Neutrophil (primary cell): ENCODE measurements around the gene CEP131.
"Not testable (repeated sequence)": the region's sequence is repeated elsewhere in the genome, so short reads cannot be mapped to it uniquely, and the experiment has no call there.

ENCODE experiments used
- H3K27ac ChIP-seq: fragments of 200-600 bp; sonication (generic); 2 replicates; pipeline ENCODE4 v1.5.1; 2016; ENCODE audit warnings: mild to moderate bottlenecking, moderate library complexity
- H3K27me3 ChIP-seq: fragments of 200-600 bp; sonication (generic); 2 replicates; pipeline ENCODE4 v1.6.0; 2016; ENCODE audit warnings: mild to moderate bottlenecking
- H3K36me3 ChIP-seq: fragments of 200-600 bp; sonication (generic); 2 replicates; pipeline ENCODE4 v1.5.1; 2017
- H3K4me1 ChIP-seq, 2 experiments: fragments of 200-600 bp in 1 of 2; sonication (generic) in 1 of 2; 1 replicate in 1 of 2; 2 replicates in 1 of 2; pipeline versions ENCODE4 v1.5.1 to v1.6.1; 2013 to 2016; ENCODE audit warnings: low read depth in 1 of 2, low read length in 1 of 2, mild to moderate bottlenecking in 1 of 2, moderate library complexity in 1 of 2; ENCODE audit not compliant: control insufficient read depth in 1 of 2, insufficient read depth in 1 of 2
- H3K4me3 ChIP-seq, 2 experiments: fragments of 200-600 bp in 1 of 2; sonication (generic) in 1 of 2; 1 replicate in 1 of 2; 2 replicates in 1 of 2; pipeline ENCODE4 v1.5.1; 2013 to 2016; ENCODE audit warnings: low read depth in 1 of 2, low read length in 1 of 2, mild to moderate bottlenecking in 1 of 2, moderate library complexity in 1 of 2
- H3K9me3 ChIP-seq: fragments of 200-600 bp; sonication (generic); 2 replicates; pipeline ENCODE4 v1.5.1; 2016
- CTCF ChIP-seq: fragments of 200-600 bp; sonication (generic); IDR thresholded peaks from 2 replicates; pipeline ENCODE4 v1.5.1; 2016; ENCODE audit warnings: antibody characterized with exemption

The CEP131 gene

GRCh38 chr17:81230043-81230820, 7.5 kb upstream of the CEP131 start:
- H3K27me3 ChIP-seq = no peaks in the 10 kb centered on the region
- H3K36me3 ChIP-seq = peaks cover 67% of the 10 kb centered on the region
- H3K9me3 ChIP-seq = no peaks in the 10 kb centered on the region
- no peak overlapping the region for H3K4me3 ChIP-seq
- no peak overlapping the region for H3K27ac ChIP-seq
- no peak for TF ChIP-seq CTCF
- peaks cover 13 to 14% of the 10 kb centered on the region in 2 experiments for H3K4me1 ChIP-seq

GRCh38 chr17:81229666-81229920, 6.8 kb upstream of the CEP131 start:
- no peak overlapping the region for H3K27ac ChIP-seq
- H3K9me3 ChIP-seq = no peaks in the 10 kb centered on the region
- no peak for TF ChIP-seq CTCF
- peaks cover 13 to 14% of the 10 kb centered on the region in 2 experiments for H3K4me1 ChIP-seq
- H3K36me3 ChIP-seq = peaks cover 61% of the 10 kb centered on the region
- no peak overlapping the region for H3K4me3 ChIP-seq
- no peaks in the 10 kb centered on the region for H3K27me3 ChIP-seq

- Histone ChIP-seq H3K4me3 (no peak overlapping the region), H3K4me1 (peaks cover 14 to 15% of the 10 kb centered on the region in 2 experiments), H3K27ac (peak overlapping the region; percentile 64), H3K27me3 (no peaks in the 10 kb centered on the region), H3K36me3 (peaks cover 55% of the 10 kb centered on the region), H3K9me3 (no peaks in the 10 kb centered on the region)
- no peak for TF ChIP-seq CTCF
These were observed 6.3 kb upstream of the CEP131 start for GRCh38 chr17:81228834-81229665.

- Histone ChIP-seq H3K36me3 (peaks cover 49% of the 10 kb centered on the region), H3K4me1 (peaks cover 20 to 22% of the 10 kb centered on the region in 2 experiments), H3K4me3 (no peak overlapping the region), H3K27me3 (no peaks in the 10 kb centered on the region), H3K9me3 (no peaks in the 10 kb centered on the region), H3K27ac (peak overlapping the region; percentile 64)
- TF ChIP-seq CTCF = no peak
These were observed 5.7 kb upstream of the CEP131 start for GRCh38 chr17:81228420-81228819.

GRCh38 chr17:81227630-81228029, 4.9 kb upstream of the CEP131 start:
- H3K27ac ChIP-seq = peak overlapping the region; percentile 64
- H3K4me3 ChIP-seq = not testable (repeated sequence)

GRCh38 chr17:81223762-81224130, 981 bp upstream of the CEP131 start:
- TF ChIP-seq CTCF = no peak
- peak overlapping the region; percentile 64 for H3K27ac ChIP-seq

More at GRCh38 chr17:81227630-81228029, 4.9 kb upstream of the CEP131 start:
- H3K9me3 ChIP-seq, H3K27me3 ChIP-seq: not testable (repeated sequence)
- peaks cover 41% of the 10 kb centered on the region for H3K36me3 ChIP-seq
- peaks cover 22 to 30% of the 10 kb centered on the region in 2 experiments for H3K4me1 ChIP-seq

More at GRCh38 chr17:81223762-81224130, 981 bp upstream of the CEP131 start:
- peaks cover 31 to 38% of the 10 kb centered on the region in 2 experiments for H3K4me1 ChIP-seq
- H3K36me3 ChIP-seq = peaks cover 9% of the 10 kb centered on the region
- H3K4me3 ChIP-seq = peak overlapping the region; percentile 57 to 89
- H3K27me3 ChIP-seq = no peaks in the 10 kb centered on the region
- H3K9me3 ChIP-seq = no peaks in the 10 kb centered on the region
